Fibroblast of lung (primary cell): Measurements from ENCODE around the gene PEX14. TPM values are rescaled to one million over a fixed set of nuclear protein-coding genes. Genes with fewer than 3 reads are reported as not detected.

Experiments used
- DNase-seq, 2 donors: peaks; one replicate each; pipeline versions ENCODE4 v3.0.0 to v3.0.0-alpha.2; 2010; ENCODE audit warnings: low read depth in 2 of 2
- H2AFZ ChIP-seq: 2 replicates; pipeline ENCODE4 v1.5.1; 2012; ENCODE audit warnings: low read length, control low read depth, inconsistent platforms
- H3K27ac ChIP-seq: 2 replicates; pipeline ENCODE4 v1.5.1; 2011; ENCODE audit warnings: low read length, control low read depth; ENCODE audit not compliant: insufficient read depth
- H3K27me3 ChIP-seq: 2 replicates; pipeline ENCODE4 v1.5.1; 2011; ENCODE audit warnings: mild to moderate bottlenecking, low read length; ENCODE audit not compliant: control insufficient read depth, insufficient read depth
- H3K36me3 ChIP-seq: 2 replicates; pipeline ENCODE4 v1.5.1; 2011; ENCODE audit warnings: low read length; ENCODE audit not compliant: control insufficient read depth, insufficient read depth
- H3K4me1 ChIP-seq: 2 replicates; pipeline ENCODE4 v1.5.1; 2011; ENCODE audit warnings: low read length; ENCODE audit not compliant: control insufficient read depth, insufficient read depth; ENCODE audit errors: extremely low read depth
- H3K4me2 ChIP-seq: 2 replicates; pipeline ENCODE4 v1.5.1; 2011; ENCODE audit warnings: low read length, control low read depth; ENCODE audit not compliant: insufficient read depth; ENCODE audit errors: extremely low read depth
- H3K4me3 ChIP-seq, 4 experiments: fragments of 200-600 bp in 1 of 4; sonication (generic) in 1 of 4; replicated peaks in 1 of 4; 2 replicates each; pipeline ENCODE4 v1.5.1; 2011 to 2016; ENCODE audit warnings: low read length in 4 of 4, low read depth in 3 of 4, mild to moderate bottlenecking in 3 of 4, control low read depth in 2 of 4, inconsistent platforms in 1 of 4, mixed read lengths in 1 of 4; ENCODE audit not compliant: insufficient read depth in 1 of 4; ENCODE audit errors: control extremely low read depth in 1 of 4
- H3K79me2 ChIP-seq: 2 replicates; pipeline ENCODE4 v1.5.1; 2012; ENCODE audit warnings: mild to moderate bottlenecking, low read length, inconsistent platforms; ENCODE audit not compliant: control insufficient read depth, insufficient read depth
- H3K9ac ChIP-seq: 2 replicates; pipeline ENCODE4 v1.5.1; 2011; ENCODE audit warnings: mild to moderate bottlenecking, low read length, control low read depth; ENCODE audit not compliant: insufficient read depth
- H3K9me3 ChIP-seq: 2 replicates; pipeline ENCODE4 v1.5.1; 2012; ENCODE audit warnings: low read depth, low read length; ENCODE audit not compliant: control insufficient read depth, insufficient read depth
- H4K20me1 ChIP-seq: 2 replicates; pipeline ENCODE4 v1.5.1; 2011; ENCODE audit warnings: low read length; ENCODE audit not compliant: control insufficient read depth, insufficient read depth; ENCODE audit errors: extremely low read depth
- EZH2 ChIP-seq: IDR thresholded peaks from 2 replicates; pipeline ENCODE4 v1.5.1; 2012; ENCODE audit warnings: low read length, control low read depth, mild to moderate bottlenecking; ENCODE audit errors: missing control alignments
- polyA plus RNA-seq, 2 donors: library from polyadenylated mRNA; depleted of rRNA in 1 of 2; stranded (reverse) in 1 of 2; unstranded in 1 of 2; fragments of >200 nt; gene quantifications; 2 replicates each; pipeline ENCODE4 v1.2.1, GENCODE V29; 2011 to 2012; ENCODE audit warnings: missing spikeins in 1 of 2
- total RNA-seq: library from RNA; depleted of rRNA; stranded (reverse); fragments of >200 nt; gene quantifications from 2 replicates; pipeline ENCODE4 v1.2.1, GENCODE V29; 2014
- TF ChIP-seq, protein P1 (sequence below), 2 donors: IDR thresholded peaks in 1 of 2; conservative IDR thresholded peaks in 1 of 2; 1 replicate in 1 of 2; 2 replicates in 1 of 2; pipeline ENCODE4 v1.5.1; 2011 to 2012; ENCODE audit warnings: low read length in 2 of 2, control low read depth in 1 of 2, inconsistent platforms in 1 of 2, low read depth in 1 of 2, mild to moderate bottlenecking in 1 of 2

The PEX14 gene
- total and polyA plus RNA-seq, 2 donors (not counting 1 experiment from before 2014, with no cell fraction given): 10.3 to 11.4 TPM

DNA sequence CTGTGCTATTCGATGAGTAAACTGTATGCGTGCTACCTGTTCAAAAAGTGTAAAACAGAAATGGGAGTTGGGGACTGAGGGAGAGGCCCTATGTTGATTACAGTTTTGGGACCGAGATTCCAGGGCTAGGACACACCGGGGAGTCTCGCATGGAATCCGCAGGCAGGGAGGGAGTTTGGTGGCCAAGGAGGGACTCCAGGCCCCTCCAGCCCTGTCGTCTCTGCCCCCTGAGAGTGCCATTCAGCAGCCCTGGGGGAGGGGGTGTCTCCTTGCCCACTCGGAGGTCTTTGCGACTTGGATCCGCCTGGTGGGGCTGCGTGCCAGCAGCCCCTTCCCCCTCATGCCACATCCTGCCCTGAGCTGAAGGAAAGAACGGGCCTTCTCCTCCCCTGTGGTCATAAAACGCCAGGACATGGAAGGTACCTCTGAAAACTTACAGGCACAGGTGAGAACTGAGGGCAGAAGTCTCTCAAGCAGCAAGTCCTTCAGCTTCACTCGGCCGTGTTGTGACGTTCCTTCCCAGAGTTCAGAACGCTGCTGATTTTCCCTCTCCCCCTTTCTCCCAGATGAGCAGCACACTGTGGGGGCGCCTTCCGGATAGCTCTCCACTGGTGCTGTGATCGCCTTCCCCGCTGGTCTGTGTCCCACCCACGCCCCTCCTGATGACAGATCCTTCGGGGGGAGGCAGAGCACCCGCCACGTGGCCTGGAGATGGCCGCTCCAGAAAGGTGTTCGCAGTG is 141.4 kb downstream of the PEX14 start:
- Histone ChIP-seq H3K27me3 (no peaks in the 10 kb centered on the region), H3K9ac (no peak overlapping the region), H4K20me1 (no peaks in the 10 kb centered on the region), H2AFZ (no peak overlapping the region), H3K9me3 (no peaks in the 10 kb centered on the region), H3K4me2 (no peak overlapping the region), H3K79me2 (no peaks in the 10 kb centered on the region), H3K4me1 (no peaks in the 10 kb centered on the region), H3K27ac (no peak overlapping the region), H3K36me3 (no peaks in the 10 kb centered on the region), H3K4me3 (no peak overlapping the region)
- no peak for DNase-seq
- TF ChIP-seq EZH2: no peak
- TF ChIP-seq, protein P1, sequence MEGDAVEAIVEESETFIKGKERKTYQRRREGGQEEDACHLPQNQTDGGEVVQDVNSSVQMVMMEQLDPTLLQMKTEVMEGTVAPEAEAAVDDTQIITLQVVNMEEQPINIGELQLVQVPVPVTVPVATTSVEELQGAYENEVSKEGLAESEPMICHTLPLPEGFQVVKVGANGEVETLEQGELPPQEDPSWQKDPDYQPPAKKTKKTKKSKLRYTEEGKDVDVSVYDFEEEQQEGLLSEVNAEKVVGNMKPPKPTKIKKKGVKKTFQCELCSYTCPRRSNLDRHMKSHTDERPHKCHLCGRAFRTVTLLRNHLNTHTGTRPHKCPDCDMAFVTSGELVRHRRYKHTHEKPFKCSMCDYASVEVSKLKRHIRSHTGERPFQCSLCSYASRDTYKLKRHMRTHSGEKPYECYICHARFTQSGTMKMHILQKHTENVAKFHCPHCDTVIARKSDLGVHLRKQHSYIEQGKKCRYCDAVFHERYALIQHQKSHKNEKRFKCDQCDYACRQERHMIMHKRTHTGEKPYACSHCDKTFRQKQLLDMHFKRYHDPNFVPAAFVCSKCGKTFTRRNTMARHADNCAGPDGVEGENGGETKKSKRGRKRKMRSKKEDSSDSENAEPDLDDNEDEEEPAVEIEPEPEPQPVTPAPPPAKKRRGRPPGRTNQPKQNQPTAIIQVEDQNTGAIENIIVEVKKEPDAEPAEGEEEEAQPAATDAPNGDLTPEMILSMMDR (conservative IDR thresholded peaks at IDR 0.05 in 1 of 2, IDR thresholded peaks at IDR 0.05 in 1 of 2; ENCODE audit: low read depth in 1 of 2, low read length in 2 of 2): no peak

DNA sequence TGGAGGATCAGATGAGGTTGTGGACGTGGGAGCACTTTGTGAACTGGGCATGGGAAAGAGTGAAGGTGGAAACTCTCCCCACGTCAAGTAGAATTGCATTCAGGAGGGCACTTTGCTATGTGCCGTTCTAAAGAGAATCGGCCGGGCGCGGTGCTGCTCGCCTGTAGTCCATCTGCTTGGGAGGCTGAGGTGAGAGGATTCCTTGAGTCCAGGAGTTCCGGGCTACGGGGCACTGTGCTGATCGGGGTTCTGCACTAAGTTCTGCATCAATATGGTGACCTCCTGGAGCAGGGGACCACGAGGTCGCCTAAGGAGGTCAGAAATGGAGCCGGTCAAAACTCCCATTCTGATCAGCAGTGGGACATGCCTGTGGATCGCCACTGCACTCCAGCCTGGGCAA is 141.9 kb downstream of the PEX14 start:
- H3K36me3 ChIP-seq: no peaks in the 10 kb centered on the region
- H3K4me2 ChIP-seq: no peak overlapping the region
- no peaks in the 10 kb centered on the region for H3K27me3 ChIP-seq
- H3K79me2 ChIP-seq: no peaks in the 10 kb centered on the region
- H3K9ac ChIP-seq: no peak overlapping the region
- no peak for DNase-seq
- no peaks in the 10 kb centered on the region for H3K4me1 ChIP-seq
- H3K9me3 ChIP-seq: no peaks in the 10 kb centered on the region
- no peak overlapping the region for H3K27ac ChIP-seq
- no peak overlapping the region for H2AFZ ChIP-seq
- no peaks in the 10 kb centered on the region for H4K20me1 ChIP-seq
- no peak for TF ChIP-seq EZH2
- H3K4me3 ChIP-seq: no peak overlapping the region

DNA sequence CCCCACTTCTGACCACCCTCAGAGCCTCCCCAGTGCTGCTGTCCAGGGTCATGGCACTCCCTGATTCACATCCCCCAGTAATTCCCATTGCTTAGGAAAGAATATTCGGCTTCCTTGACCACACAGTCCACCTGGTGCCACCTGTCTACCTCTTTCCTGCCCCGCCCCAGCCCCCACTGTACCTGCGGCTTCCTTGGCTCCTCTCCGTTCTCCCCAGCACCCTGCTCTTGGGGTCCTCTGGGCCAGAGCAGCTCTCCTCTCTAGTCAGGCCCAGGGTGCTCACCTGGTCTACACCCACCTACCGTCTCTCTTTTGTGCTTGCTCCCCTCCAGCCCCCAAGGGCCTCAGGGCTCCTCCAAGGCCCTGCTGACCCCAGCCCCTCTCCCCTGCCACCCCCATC is 142.6 kb downstream of the PEX14 start:
- no peak overlapping the region for H3K9ac ChIP-seq
- no peak for DNase-seq
- TF ChIP-seq, protein P1 (conservative IDR thresholded peaks at IDR 0.05 in 1 of 2, IDR thresholded peaks at IDR 0.05 in 1 of 2; ENCODE audit: low read depth in 1 of 2, low read length in 2 of 2): no peak
- TF ChIP-seq EZH2: no peak
- H3K27me3 ChIP-seq: no peaks in the 10 kb centered on the region
- no peaks in the 10 kb centered on the region for H3K9me3 ChIP-seq
- H3K36me3 ChIP-seq: no peaks in the 10 kb centered on the region
- H3K4me3 ChIP-seq: no peak overlapping the region
- no peaks in the 10 kb centered on the region for H3K4me1 ChIP-seq
- H4K20me1 ChIP-seq: no peaks in the 10 kb centered on the region
- H3K4me2 ChIP-seq: no peak overlapping the region
- no peaks in the 10 kb centered on the region for H3K79me2 ChIP-seq
- H2AFZ ChIP-seq: no peak overlapping the region
- H3K27ac ChIP-seq: no peak overlapping the region
